ENCODE results near the gene MYO1B. TPM values are rescaled to one million over a fixed set of nuclear protein-coding genes. Genes with fewer than 3 reads are reported as not detected.

The MYO1B gene
- total and polyA plus RNA-seq, 10 of the 15 experiments (the other 5 are each of a cell fraction or from before 2014, with no cell fraction given), result 0.10 to 4.2 (median 1.6) TPM

DNA sequence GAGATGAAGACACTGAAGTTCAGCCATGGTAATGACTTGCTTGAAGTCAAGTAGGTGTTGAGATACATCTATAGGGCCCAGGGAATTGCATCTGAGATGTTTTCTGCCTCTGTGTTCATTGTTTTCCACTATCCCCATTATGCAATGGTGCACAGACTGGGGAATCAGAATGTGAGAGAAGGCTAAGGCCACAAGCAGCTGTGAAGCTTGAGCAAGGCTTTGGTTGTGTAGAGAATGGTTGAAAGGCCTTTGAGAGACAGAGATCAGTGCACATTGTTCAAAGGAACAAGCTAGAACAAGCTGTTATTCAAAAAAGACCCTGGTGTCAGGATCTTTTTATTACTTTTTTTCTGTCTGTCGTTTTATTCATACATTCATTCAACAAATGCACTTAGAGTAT lies 82.3 kb downstream of the MYO1B start:
- ATAC-seq, result no peak
- Histone ChIP-seq H3K9me3 (replicated peaks; ENCODE audit: control insufficient read depth, insufficient read depth, low read length) (no peaks in the 10 kb centered on the region), H4K20me1 (ENCODE audit: control insufficient read depth, insufficient read depth) (no peaks in the 10 kb centered on the region), H3K79me2 (ENCODE audit: control insufficient read depth, insufficient read depth, low read length) (no peaks in the 10 kb centered on the region), H2AFZ (ENCODE audit: control insufficient read depth, low read depth, low read length) (no peak overlapping the region), H3K27ac (ENCODE audit: control insufficient read depth, insufficient read depth) (no peak overlapping the region), H3K4me2 (ENCODE audit: control insufficient read depth, insufficient read depth) (no peak overlapping the region), H3K27me3 (replicated peaks in 1 of 2; ENCODE audit: control insufficient read depth in 2 of 2, insufficient read depth in 2 of 2, low read length in 1 of 2) (no peaks in the 10 kb centered on the region), H3K4me3 (no peak overlapping the region), H3K4me1 (ENCODE audit: control insufficient read depth, insufficient read depth, low read length) (no peaks in the 10 kb centered on the region), H3K9ac (ENCODE audit: control insufficient read depth, insufficient read depth, low read length) (no peak overlapping the region), H3K36me3 (ENCODE audit: control insufficient read depth in 2 of 2, insufficient read depth in 2 of 2, low read length in 1 of 2) (no peaks in the 10 kb centered on the region)
- ChIA-PET POLR2A (no interaction called here), SMC1A (ENCODE audit: uncharacterized antibody, unreplicated experiment) (no interaction called here), RAD21 (ENCODE audit: unreplicated experiment) (no interaction called here), CTCF (no interaction called here)
- intact Hi-C loops (cut with micrococcal nuclease; ENCODE audit: unreplicated experiment), result no loop called here
- no peak for TF ChIP-seq BACH1 (IDR thresholded peaks at IDR 0.05; ENCODE audit: borderline replicate concordance)
- no peak for TF ChIP-seq ZSCAN29 (IDR thresholded peaks at IDR 0.05)
- TF ChIP-seq WRNIP1 (IDR thresholded peaks at IDR 0.05; ENCODE audit: borderline replicate concordance, low read depth, low read length), result no peak
- no peak for TF ChIP-seq SPI1 (IDR thresholded peaks at IDR 0.05; ENCODE audit: borderline replicate concordance, insufficient read depth, low read depth, low read length)
- no peak for TF ChIP-seq BMI1 (IDR thresholded peaks at IDR 0.05; ENCODE audit: borderline replicate concordance)
- no peak for FAIRE-seq
- BruUV-seq (replicated peaks), result no TSS peak
- in situ Hi-C loops (cut with MboI), result no loop called here
- DNase-seq (ENCODE audit: low read depth, low spot score), result no peak
- WGBS (ENCODE audit: insufficient coverage, insufficient replicate concordance, low lambda C conversion rate, missing lambda C conversion rate), result 0% methylated on average over 1 of the region's 1 CpG

DNA sequence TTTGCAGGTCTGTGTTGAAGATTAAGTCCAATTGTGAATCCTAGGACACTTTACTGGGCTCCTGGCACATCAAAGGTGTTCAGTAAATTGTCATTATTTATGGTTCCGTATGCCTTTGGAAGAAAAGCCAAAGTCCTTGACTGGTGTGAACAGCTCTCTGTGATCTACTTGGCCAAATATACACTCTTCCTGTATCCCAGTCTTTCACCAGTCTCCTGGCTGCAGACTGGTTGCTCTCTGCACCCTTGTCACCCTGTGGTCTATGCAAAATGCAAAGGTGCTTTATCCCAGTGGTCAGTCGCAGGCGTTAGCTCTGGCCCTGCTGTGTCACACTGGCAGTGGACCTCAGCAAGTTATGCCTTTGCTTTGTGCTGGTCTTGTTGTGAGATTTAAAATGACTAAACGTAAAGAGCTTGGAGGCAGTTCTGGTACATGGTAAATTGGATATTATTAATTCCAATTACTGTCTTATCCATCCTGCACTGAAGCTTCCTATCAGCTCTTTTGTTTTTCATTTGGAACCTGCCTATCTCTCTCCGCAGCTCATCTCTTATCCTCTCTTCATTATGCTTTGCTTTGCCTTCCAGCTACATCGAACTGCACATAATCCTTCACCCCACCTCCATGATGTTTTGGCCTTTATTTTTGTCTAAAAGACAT lies 83.1 kb downstream of the MYO1B start:
- WGBS (ENCODE audit: insufficient coverage, insufficient replicate concordance, low lambda C conversion rate, missing lambda C conversion rate), result 19% methylated on average over 6 of the region's 6 CpGs
- intact Hi-C loops (cut with micrococcal nuclease; ENCODE audit: unreplicated experiment) (no loop called here), in situ Hi-C loops (cut with MboI) (no loop called here)
- no peaks in the 10 kb centered on the region for H3K79me2 ChIP-seq (ENCODE audit: control insufficient read depth, insufficient read depth, low read length)
- no peak for FAIRE-seq
- SMC1A ChIA-PET (ENCODE audit: uncharacterized antibody, unreplicated experiment), result interaction anchor here (1.7 kb wide), 1 partner anchor 20 kb away, joined by 4 read pairs; no protein-coding TSS in a partner anchor
- ATAC-seq, result no peak
- POLR2A ChIA-PET, result no interaction called here
- H2AFZ ChIP-seq (ENCODE audit: control insufficient read depth, low read depth, low read length), result no peak overlapping the region
- no peak overlapping the region for H3K9ac ChIP-seq (ENCODE audit: control insufficient read depth, insufficient read depth, low read length)
- no peak overlapping the region for H3K4me2 ChIP-seq (ENCODE audit: control insufficient read depth, insufficient read depth)
- no peak for TF ChIP-seq ETV6 (conservative IDR thresholded peaks at IDR 0.05 in 1 of 2, IDR thresholded peaks at IDR 0.05 in 1 of 2; ENCODE audit: borderline replicate concordance in 1 of 2, low read depth in 1 of 2)
- H3K27me3 ChIP-seq (replicated peaks in 1 of 2; ENCODE audit: control insufficient read depth in 2 of 2, insufficient read depth in 2 of 2, low read length in 1 of 2), result no peaks in the 10 kb centered on the region
- H4K20me1 ChIP-seq (ENCODE audit: control insufficient read depth, insufficient read depth), result no peaks in the 10 kb centered on the region
- H3K27ac ChIP-seq (ENCODE audit: control insufficient read depth, insufficient read depth), result no peak overlapping the region
- H3K4me3 ChIP-seq, result no peak overlapping the region
- DNase-seq (ENCODE audit: low read depth, low spot score), result no peak
- H3K4me1 ChIP-seq (ENCODE audit: control insufficient read depth, insufficient read depth, low read length), result no peaks in the 10 kb centered on the region
- H3K9me3 ChIP-seq (replicated peaks; ENCODE audit: control insufficient read depth, insufficient read depth, low read length), result no peaks in the 10 kb centered on the region
- CTCF ChIA-PET, result interaction anchor here (1.0 kb wide), 1 partner anchor 172 kb away, joined by 3 read pairs; no protein-coding TSS in a partner anchor
- RAD21 ChIA-PET (ENCODE audit: unreplicated experiment), result no interaction called here
- H3K36me3 ChIP-seq (ENCODE audit: control insufficient read depth in 2 of 2, insufficient read depth in 2 of 2, low read length in 1 of 2), result no peaks in the 10 kb centered on the region
- BruUV-seq (replicated peaks), result no TSS peak

All from GM12878 (cell line).